Fibroblast of lung (primary cell): Measurements from ENCODE around the gene SLC23A2.

Experiments
- EZH2 ChIP-seq: IDR thresholded peaks from 2 replicates; pipeline ENCODE4 v1.5.1; 2012; ENCODE audit warnings: low read length, control low read depth, mild to moderate bottlenecking; ENCODE audit errors: missing control alignments
- TF ChIP-seq, protein P1 (sequence below), 2 donors: IDR thresholded peaks in 1 of 2; conservative IDR thresholded peaks in 1 of 2; 1 replicate in 1 of 2; 2 replicates in 1 of 2; pipeline ENCODE4 v1.5.1; 2011 to 2012; ENCODE audit warnings: low read length in 2 of 2, control low read depth in 1 of 2, inconsistent platforms in 1 of 2, low read depth in 1 of 2, mild to moderate bottlenecking in 1 of 2

GRCh38 chr20:4811257-4811656 is 190.1 kb downstream of the SLC23A2 start:
- TF ChIP-seq EZH2: no peak
- TF ChIP-seq, protein P1, sequence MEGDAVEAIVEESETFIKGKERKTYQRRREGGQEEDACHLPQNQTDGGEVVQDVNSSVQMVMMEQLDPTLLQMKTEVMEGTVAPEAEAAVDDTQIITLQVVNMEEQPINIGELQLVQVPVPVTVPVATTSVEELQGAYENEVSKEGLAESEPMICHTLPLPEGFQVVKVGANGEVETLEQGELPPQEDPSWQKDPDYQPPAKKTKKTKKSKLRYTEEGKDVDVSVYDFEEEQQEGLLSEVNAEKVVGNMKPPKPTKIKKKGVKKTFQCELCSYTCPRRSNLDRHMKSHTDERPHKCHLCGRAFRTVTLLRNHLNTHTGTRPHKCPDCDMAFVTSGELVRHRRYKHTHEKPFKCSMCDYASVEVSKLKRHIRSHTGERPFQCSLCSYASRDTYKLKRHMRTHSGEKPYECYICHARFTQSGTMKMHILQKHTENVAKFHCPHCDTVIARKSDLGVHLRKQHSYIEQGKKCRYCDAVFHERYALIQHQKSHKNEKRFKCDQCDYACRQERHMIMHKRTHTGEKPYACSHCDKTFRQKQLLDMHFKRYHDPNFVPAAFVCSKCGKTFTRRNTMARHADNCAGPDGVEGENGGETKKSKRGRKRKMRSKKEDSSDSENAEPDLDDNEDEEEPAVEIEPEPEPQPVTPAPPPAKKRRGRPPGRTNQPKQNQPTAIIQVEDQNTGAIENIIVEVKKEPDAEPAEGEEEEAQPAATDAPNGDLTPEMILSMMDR (conservative IDR thresholded peaks at IDR 0.05 in 1 of 2, IDR thresholded peaks at IDR 0.05 in 1 of 2; ENCODE audit: low read depth in 1 of 2, low read length in 2 of 2): no peak
